IMR-90 (cell line): ENCODE data around the gene FOXN4. TPM values are rescaled to one million over a fixed set of nuclear protein-coding genes. Genes with fewer than 3 reads are reported as not detected.
A peak's percentile ranks its signal among the peaks of the same experiment; 100 is the strongest.

ENCODE experiments used
- ATAC-seq: fragments of 200-7000 bp; cut with Tn5 transposase; 2 replicates; pipeline ENCODE4 v1.9.1; 2020; ENCODE audit warnings: low read depth, mild to moderate bottlenecking, moderate library complexity
- Bru-seq: library from RNA; stranded (reverse); fragments of 400-500 nt; gene quantifications from one replicate; lab custom pipeline; 2021; lab: Mats Ljungman, UMichigan
- BruChase-seq, 2 experiments: library from RNA; stranded (reverse); fragments of 400-500 nt; gene quantifications; one replicate each; lab custom pipeline; 2021; lab: Mats Ljungman, UMichigan
- BruUV-seq: library from RNA; stranded (reverse); fragments of 400-500 nt; replicated peaks from 2 replicates; lab custom pipeline; 2021; lab: Mats Ljungman, UMichigan
- CTCF ChIA-PET: fragments of 300-600 bp; formaldehyde crosslinking; extraction: SDS; loops from one replicate; lab custom pipeline; 2021; ENCODE audit warnings: antibody characterized with exemption; lab: Yijun Ruan, JAX
- POLR2A ChIA-PET: fragments of 300-600 bp; sonication (Branson Sonifier 250); formaldehyde crosslinking; loops from one replicate; lab custom pipeline; 2022; ENCODE audit warnings: antibody characterized with exemption; ENCODE audit not compliant: unreplicated experiment; lab: Charles Lee
- DNase-seq: peaks from one replicate; pipeline ENCODE4 v3.0.0; 2013
- H2AFZ ChIP-seq: replicated peaks from 2 replicates; pipeline ENCODE3; 2013; ENCODE audit warnings: low read length, mild to moderate bottlenecking; ENCODE audit not compliant: poor library complexity
- H2AK5ac ChIP-seq: 2 replicates; pipeline ENCODE4 v1.6.1; 2013; ENCODE audit warnings: low read depth, low read length, inconsistent platforms
- H2AK9ac ChIP-seq: replicated peaks from 2 replicates; pipeline ENCODE3; 2013; ENCODE audit warnings: mild to moderate bottlenecking, low read depth, low read length, moderate library complexity; ENCODE audit not compliant: poor library complexity
- H2BK120ac ChIP-seq: 2 replicates; pipeline ENCODE4 v1.6.1; 2013; ENCODE audit warnings: low read depth, low read length, inconsistent platforms
- H2BK15ac ChIP-seq: 3 replicates; pipeline ENCODE4 v1.6.1; 2013; ENCODE audit warnings: low read depth, low read length, inconsistent platforms
- H2BK20ac ChIP-seq: 2 replicates; pipeline ENCODE4 v1.6.1; 2013; ENCODE audit warnings: low read depth, mild to moderate bottlenecking, inconsistent platforms, low read length, moderate library complexity
- H2BK5ac ChIP-seq: 2 replicates; pipeline ENCODE4 v1.6.1; 2013; ENCODE audit warnings: mild to moderate bottlenecking, low read depth, low read length, inconsistent platforms; ENCODE audit not compliant: poor library complexity, severe bottlenecking
- H3K14ac ChIP-seq: replicated peaks from 2 replicates; pipeline ENCODE4 v1.6.1; 2013; ENCODE audit warnings: low read depth, low read length, inconsistent platforms
- H3K18ac ChIP-seq: 2 replicates; pipeline ENCODE4 v1.6.1; 2013; ENCODE audit warnings: low read depth, low read length, control low read depth
- H3K23ac ChIP-seq: 2 replicates; pipeline ENCODE4 v1.6.1; 2013; ENCODE audit warnings: low read depth, low read length, inconsistent platforms
- H3K27ac ChIP-seq: 2 replicates; pipeline ENCODE4 v1.5.1; 2013; ENCODE audit warnings: mild to moderate bottlenecking, control low read depth, low read length; ENCODE audit not compliant: insufficient read depth
- H3K27me3 ChIP-seq: 2 replicates; pipeline ENCODE4 v1.6.1; 2013; ENCODE audit warnings: low read length; ENCODE audit not compliant: control insufficient read depth, insufficient read depth
- H3K36me3 ChIP-seq: 2 replicates; pipeline ENCODE4 v1.6.1; 2013; ENCODE audit warnings: low read length, mixed read lengths; ENCODE audit not compliant: control insufficient read depth, insufficient read depth
- H3K4ac ChIP-seq: 2 replicates; pipeline ENCODE4 v1.6.1; 2013; ENCODE audit warnings: low read depth, low read length, inconsistent platforms
- H3K4me1 ChIP-seq: 2 replicates; pipeline ENCODE4 v1.6.1; 2013; ENCODE audit warnings: low read length, mixed read lengths; ENCODE audit not compliant: control insufficient read depth, insufficient read depth
- H3K4me2 ChIP-seq: 2 replicates; pipeline ENCODE4 v1.6.1; 2013; ENCODE audit warnings: low read depth, mild to moderate bottlenecking, control low read depth, low read length, moderate library complexity
- H3K4me3 ChIP-seq: 2 replicates; pipeline ENCODE4 v1.5.1; 2013; ENCODE audit warnings: low read depth, mild to moderate bottlenecking, control low read depth, low read length, moderate library complexity; ENCODE audit not compliant: insufficient read depth
- H3K56ac ChIP-seq: 2 replicates; pipeline ENCODE4 v1.6.1; 2013; ENCODE audit warnings: low read length, inconsistent platforms; ENCODE audit not compliant: insufficient read depth; ENCODE audit errors: extremely low read depth
- H3K79me1 ChIP-seq, 2 experiments: 2 replicates each; pipeline ENCODE4 v1.6.1; 2013; ENCODE audit warnings: low read length in 2 of 2, inconsistent platforms in 1 of 2, low read depth in 1 of 2
- H3K9ac ChIP-seq: 2 replicates; pipeline ENCODE4 v1.6.1; 2013; ENCODE audit warnings: low read depth, low read length, control low read depth
- H3K9me1 ChIP-seq: 2 replicates; pipeline ENCODE4 v1.6.1; 2013; ENCODE audit warnings: low read length, inconsistent platforms; ENCODE audit not compliant: insufficient read depth
- H3K9me3 ChIP-seq: 2 replicates; pipeline ENCODE4 v1.6.1; 2013; ENCODE audit warnings: low read length; ENCODE audit not compliant: control insufficient read depth, insufficient read depth
- H4K20me1 ChIP-seq: 2 replicates; pipeline ENCODE4 v1.6.1; 2013; ENCODE audit warnings: low read length, inconsistent platforms; ENCODE audit not compliant: insufficient read depth
- H4K5ac ChIP-seq: 2 replicates; pipeline ENCODE4 v1.6.1; 2013; ENCODE audit warnings: mild to moderate bottlenecking, low read depth, low read length, control low read depth
- H4K8ac ChIP-seq, 2 experiments: 2 replicates each; pipeline ENCODE4 v1.6.1; 2013; ENCODE audit warnings: low read depth in 2 of 2, low read length in 2 of 2, control low read depth in 1 of 2, inconsistent platforms in 1 of 2
- H4K91ac ChIP-seq: 2 replicates; pipeline ENCODE4 v1.6.1; 2013; ENCODE audit warnings: low read depth, low read length, inconsistent platforms; ENCODE audit not compliant: insufficient read depth
- CEBPB ChIP-seq: IDR thresholded peaks from 2 replicates; pipeline ENCODE4 v1.6.1; 2012; ENCODE audit warnings: low read depth, low read length, improper control_type of control experiment
- CHD1 ChIP-seq: IDR thresholded peaks from 2 replicates; pipeline ENCODE4 v1.6.1; 2012; ENCODE audit warnings: low read depth, low read length, improper control_type of control experiment
- FOS ChIP-seq: fragments of 150-350 bp; IDR thresholded peaks from 2 replicates; pipeline ENCODE4 v1.6.1; 2016; ENCODE audit warnings: low read depth, low read length
- MAFK ChIP-seq: IDR thresholded peaks from 2 replicates; pipeline ENCODE4 v1.6.1; 2012; ENCODE audit warnings: low read depth, low read length, improper control_type of control experiment
- MAZ ChIP-seq: IDR thresholded peaks from 2 replicates; pipeline ENCODE4 v1.6.1; 2012; ENCODE audit warnings: low read depth, mild to moderate bottlenecking, low read length, improper control_type of control experiment, moderate library complexity, borderline replicate concordance
- MXI1 ChIP-seq: IDR thresholded peaks from 2 replicates; pipeline ENCODE4 v1.6.1; 2012; ENCODE audit warnings: low read depth, mild to moderate bottlenecking, low read length, moderate library complexity, borderline replicate concordance
- NFE2L2 ChIP-seq: fragments of 150-350 bp; IDR thresholded peaks from 2 replicates; pipeline ENCODE4 v1.6.1; 2016; ENCODE audit warnings: low read depth, mild to moderate bottlenecking, low read length
- POLR2A ChIP-seq: IDR thresholded peaks from 2 replicates; pipeline ENCODE4 v1.6.1; 2012; ENCODE audit warnings: mild to moderate bottlenecking, low read depth, low read length
- RAD21 ChIP-seq: IDR thresholded peaks from 2 replicates; pipeline ENCODE4 v1.6.1; 2012; ENCODE audit warnings: low read length, improper control_type of control experiment
- RCOR1 ChIP-seq: IDR thresholded peaks from 2 replicates; pipeline ENCODE4 v1.6.1; 2012; ENCODE audit warnings: mild to moderate bottlenecking, low read length, improper control_type of control experiment; ENCODE audit not compliant: insufficient replicate concordance
- RFX5 ChIP-seq: IDR thresholded peaks from 2 replicates; pipeline ENCODE4 v1.8.0; 2012; ENCODE audit warnings: low read depth, mild to moderate bottlenecking, low read length, moderate library complexity
- SMC3 ChIP-seq: fragments of 150-350 bp; IDR thresholded peaks from 2 replicates; pipeline ENCODE4 v1.6.1; 2016; ENCODE audit warnings: low read depth, mild to moderate bottlenecking, antibody characterized with exemption, low read length, moderate library complexity
- WGBS, 2 experiments: methylation state at CpG; one replicate each; pipeline versions ENCODE4 v1.1.5 to v1.1.7; 2013; ENCODE audit warnings: missing lambda C conversion rate in 2 of 2; ENCODE audit not compliant: insufficient read length in 1 of 2; ENCODE audit errors: extremely low coverage in 2 of 2; 5-methylcytosine and 5-hydroxymethylcytosine counted together
- dilution Hi-C: fragments of 300-500 bp; cut with HindIII; formaldehyde crosslinking; loops from one replicate; pipeline ENCODE4 v1.14.3; 2018; ENCODE audit warnings: low sequenced_read_pairs; ENCODE audit not compliant: unreplicated experiment
- in situ Hi-C: fragments of 300-500 bp; cut with MboI; formaldehyde crosslinking; loops from 3 replicates; pipeline ENCODE4 v1.14.3; 2019; ENCODE audit warnings: low sequenced_read_pairs, inconsistent platforms, mixed read lengths
- intact Hi-C: fragments of 100-400 bp; cut with micrococcal nuclease; formaldehyde crosslinking; loops from 2 replicates; pipeline ENCODE4 v1.10.0; 2022
- long read RNA-seq: library from polyadenylated mRNA; unstranded; transcript quantifications from one replicate; pipeline ENCODE4 v2.0.0, GENCODE V29; 2021; ENCODE audit not compliant: unreplicated experiment
- polyA plus RNA-seq, 3 experiments: library from polyadenylated mRNA; depleted of rRNA; stranded (reverse); fragments of >200 nt; gene quantifications; 2 replicates each; pipeline ENCODE4 v1.2.3, GENCODE V29; 2012; ENCODE audit warnings: low replicate concordance in 1 of 3
- total RNA-seq: library from RNA; depleted of rRNA; stranded (reverse); fragments of >200 nt; gene quantifications from 2 replicates; pipeline ENCODE4 v1.2.3, GENCODE V29; 2012; rRNA removed
- TF ChIP-seq, protein P1 (sequence below): fragments of 150-350 bp; IDR thresholded peaks from 2 replicates; pipeline ENCODE4 v1.6.1; 2016; ENCODE audit warnings: low read depth, mild to moderate bottlenecking, low read length, moderate library complexity, borderline replicate concordance
- TF ChIP-seq, protein P2 (sequence below): fragments of 150-350 bp; IDR thresholded peaks from 2 replicates; pipeline ENCODE4 v1.6.1; 2017; ENCODE audit warnings: mild to moderate bottlenecking, antibody characterized with exemption, low read length, low read depth

The FOXN4 gene, protein sequence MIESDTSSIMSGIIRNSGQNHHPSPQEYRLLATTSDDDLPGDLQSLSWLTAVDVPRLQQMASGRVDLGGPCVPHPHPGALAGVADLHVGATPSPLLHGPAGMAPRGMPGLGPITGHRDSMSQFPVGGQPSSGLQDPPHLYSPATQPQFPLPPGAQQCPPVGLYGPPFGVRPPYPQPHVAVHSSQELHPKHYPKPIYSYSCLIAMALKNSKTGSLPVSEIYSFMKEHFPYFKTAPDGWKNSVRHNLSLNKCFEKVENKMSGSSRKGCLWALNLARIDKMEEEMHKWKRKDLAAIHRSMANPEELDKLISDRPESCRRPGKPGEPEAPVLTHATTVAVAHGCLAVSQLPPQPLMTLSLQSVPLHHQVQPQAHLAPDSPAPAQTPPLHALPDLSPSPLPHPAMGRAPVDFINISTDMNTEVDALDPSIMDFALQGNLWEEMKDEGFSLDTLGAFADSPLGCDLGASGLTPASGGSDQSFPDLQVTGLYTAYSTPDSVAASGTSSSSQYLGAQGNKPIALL
- total RNA-seq (not detected in 2 replicates), polyA plus RNA-seq (2012; rRNA removed) (not detected in 2 replicates), Bru-seq, nascent RNA (not detected), BruChase-seq, experiment 1, labeled RNA remaining after a 6-hour chase (not detected), BruChase-seq, experiment 2, labeled RNA remaining after a 2-hour chase (not detected)
- not detected in 2 replicates for polyA plus RNA-seq (2012; cell fraction: cytosol; rRNA removed)
- not detected in 2 replicates for polyA plus RNA-seq (2012; cell fraction: nucleus; rRNA removed; ENCODE audit: low replicate concordance)
- long read RNA-seq, result 0 reads

DNA sequence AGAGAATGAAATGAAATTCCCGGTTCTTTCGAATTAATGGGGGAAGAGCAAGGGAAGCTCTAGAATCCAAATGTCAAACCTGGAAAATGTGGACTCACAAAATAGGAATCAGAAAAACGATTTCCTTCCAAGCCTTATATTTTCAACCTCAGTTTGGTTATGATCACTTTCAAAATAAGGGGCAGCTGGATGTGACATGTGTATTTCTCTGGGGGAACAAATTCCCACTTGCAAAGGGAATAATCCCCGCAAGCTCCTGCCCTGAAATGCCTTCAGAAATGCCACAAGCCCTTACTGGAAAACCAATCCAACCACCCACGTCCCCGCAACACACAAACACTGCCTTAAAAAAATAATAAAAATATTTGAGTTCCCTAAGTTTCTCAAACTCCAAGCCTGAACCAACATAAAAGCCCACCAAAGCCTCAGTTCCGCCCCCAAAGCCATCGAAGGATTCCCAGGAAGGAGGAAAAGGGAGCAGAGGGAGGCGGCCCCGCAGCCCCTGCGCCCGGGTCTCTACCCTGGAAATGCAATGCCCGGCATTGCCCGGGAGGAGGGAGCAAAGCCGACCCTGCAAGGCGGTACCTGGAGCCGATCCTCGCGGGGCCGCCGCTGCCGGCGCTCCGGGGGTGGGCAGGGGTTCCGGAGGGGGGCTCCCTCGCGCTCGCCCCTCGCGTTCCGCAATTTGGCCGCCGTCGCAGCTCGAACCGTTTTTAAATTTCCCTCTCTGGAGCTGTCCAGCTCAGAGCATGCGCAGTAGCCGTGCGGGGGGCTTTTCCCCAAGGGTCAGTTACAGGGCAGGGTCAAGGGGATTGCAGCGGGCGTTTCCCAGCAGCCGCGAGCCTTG, at the start of gene FOXN4:
Gene FOXN4 (minus strand): TSS at position 751 of the 847 bp plus-strand sequence. CDS start 963 bp downstream, outside the sequence.
- ChIA-PET POLR2A (no interaction called here), CTCF (no interaction called here)
- no peak within 1 kb of the TSS for H2BK15ac ChIP-seq
- no peak within 1 kb of the TSS for H2BK20ac ChIP-seq
- no peak within 1 kb of the TSS for H3K27ac ChIP-seq
- 0% methylated on average over 8 of the region's 43 CpGs; no CpG with 5 or more reads in 1 of the 2 experiments for WGBS, 2 experiments
- H3K14ac ChIP-seq, result no peak within 1 kb of the TSS
- no peaks in the 10 kb centered on the region for H3K9me3 ChIP-seq
- no peaks in the 10 kb centered on the region for H3K9me1 ChIP-seq
- H4K8ac ChIP-seq, result no peak within 1 kb of the TSS
- DNase-seq (no peak), ATAC-seq (no peak)
- H3K4ac ChIP-seq, result no peak within 1 kb of the TSS
- H3K79me1 ChIP-seq, result no peaks in the 10 kb centered on the region
- intact Hi-C loops (no loop called here), in situ Hi-C loops (no loop called here), dilution Hi-C loops (no loop called here)
- H3K27me3 ChIP-seq, result peaks cover 73% of the 10 kb centered on the region
- no peak within 1 kb of the TSS; the same call in 1 of the 2 replicates for H3K4me3 ChIP-seq
- no peak within 1 kb of the TSS for H2AK9ac ChIP-seq
- H2AK5ac ChIP-seq, result no peak within 1 kb of the TSS
- BruUV-seq, result no TSS peak
- H2BK120ac ChIP-seq, result no peak within 1 kb of the TSS
- H3K4me1 ChIP-seq, result no peaks in the 10 kb centered on the region; the same call in 1 of the 2 replicates
- no peak within 1 kb of the TSS for H3K23ac ChIP-seq
- no peaks in the 10 kb centered on the region for H4K20me1 ChIP-seq
- H3K36me3 ChIP-seq, result no peaks in the 10 kb centered on the region
- H3K18ac ChIP-seq, result no peak within 1 kb of the TSS
- peak within 1 kb of the TSS; percentile 75 for H2AFZ ChIP-seq
- no peak within 1 kb of the TSS for H3K56ac ChIP-seq
- no peak within 1 kb of the TSS for H4K5ac ChIP-seq
- H4K91ac ChIP-seq, result no peak within 1 kb of the TSS
- peak within 1 kb of the TSS; percentile 67 for H3K4me2 ChIP-seq
- H3K9ac ChIP-seq, result no peak within 1 kb of the TSS
- H2BK5ac ChIP-seq, result no peak within 1 kb of the TSS
- TF ChIP-seq RFX5 (no peak), POLR2A (no peak), MXI1 (no peak), MAZ (no peak), MAFK (no peak), CEBPB (no peak), SMC3 (no peak), RAD21 (no peak), NFE2L2 (no peak), RCOR1 (no peak), CHD1 (no peak), FOS (no peak)
- TF ChIP-seq, protein P1, sequence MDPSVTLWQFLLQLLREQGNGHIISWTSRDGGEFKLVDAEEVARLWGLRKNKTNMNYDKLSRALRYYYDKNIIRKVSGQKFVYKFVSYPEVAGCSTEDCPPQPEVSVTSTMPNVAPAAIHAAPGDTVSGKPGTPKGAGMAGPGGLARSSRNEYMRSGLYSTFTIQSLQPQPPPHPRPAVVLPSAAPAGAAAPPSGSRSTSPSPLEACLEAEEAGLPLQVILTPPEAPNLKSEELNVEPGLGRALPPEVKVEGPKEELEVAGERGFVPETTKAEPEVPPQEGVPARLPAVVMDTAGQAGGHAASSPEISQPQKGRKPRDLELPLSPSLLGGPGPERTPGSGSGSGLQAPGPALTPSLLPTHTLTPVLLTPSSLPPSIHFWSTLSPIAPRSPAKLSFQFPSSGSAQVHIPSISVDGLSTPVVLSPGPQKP, result no peak
- TF ChIP-seq, protein P2, sequence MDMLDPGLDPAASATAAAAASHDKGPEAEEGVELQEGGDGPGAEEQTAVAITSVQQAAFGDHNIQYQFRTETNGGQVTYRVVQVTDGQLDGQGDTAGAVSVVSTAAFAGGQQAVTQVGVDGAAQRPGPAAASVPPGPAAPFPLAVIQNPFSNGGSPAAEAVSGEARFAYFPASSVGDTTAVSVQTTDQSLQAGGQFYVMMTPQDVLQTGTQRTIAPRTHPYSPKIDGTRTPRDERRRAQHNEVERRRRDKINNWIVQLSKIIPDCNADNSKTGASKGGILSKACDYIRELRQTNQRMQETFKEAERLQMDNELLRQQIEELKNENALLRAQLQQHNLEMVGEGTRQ, result no peak
